Panc1 (cell line): ENCODE data around the gene FLII. TPM values are rescaled to one million over a fixed set of nuclear protein-coding genes. Genes with fewer than 3 reads are reported as not detected.

Experiments used
- ATAC-seq: fragments of 200-7000 bp; cut with Tn5 transposase; 2 replicates; pipeline ENCODE4 v1.9.1; 2020; ENCODE audit warnings: mild to moderate bottlenecking, moderate library complexity
- BruUV-seq: library from RNA; stranded (reverse); fragments of 400-500 nt; replicated peaks from 2 replicates; lab custom pipeline; 2021; lab: Mats Ljungman, UMichigan
- CTCF ChIA-PET: fragments of 300-600 bp; sonication (Branson Sonifier 250); formaldehyde crosslinking; loops from one replicate; lab custom pipeline; 2022; ENCODE audit warnings: antibody characterized with exemption; lab: Charles Lee
- POLR2A ChIA-PET: fragments of 300-600 bp; sonication (Branson Sonifier 250); formaldehyde crosslinking; loops from one replicate; lab custom pipeline; 2022; ENCODE audit warnings: antibody characterized with exemption; lab: Charles Lee
- DNase-seq: peaks from one replicate; pipeline ENCODE4 v3.0.0-alpha.2; 2010; ENCODE audit warnings: low read depth, low spot score
- H3K27ac ChIP-seq: 2 replicates; pipeline ENCODE4 v1.5.1; 2011; ENCODE audit warnings: mild to moderate bottlenecking, low read length, inconsistent platforms
- H3K27me3 ChIP-seq: fragments of 200-500 bp; sonication (Bioruptor generic); 2 replicates; pipeline ENCODE4 v1.6.0; 2014; ENCODE audit warnings: low read length, inconsistent platforms; ENCODE audit not compliant: control insufficient read depth, insufficient read depth
- H3K36me3 ChIP-seq: fragments of 200-500 bp; sonication (Bioruptor generic); 2 replicates; pipeline ENCODE4 v1.5.1; 2014; ENCODE audit warnings: inconsistent platforms, mild to moderate bottlenecking, low read length, moderate library complexity; ENCODE audit not compliant: control insufficient read depth, insufficient read depth
- H3K4me1 ChIP-seq: 2 replicates; pipeline ENCODE4 v1.5.1; 2011; ENCODE audit warnings: inconsistent platforms, mild to moderate bottlenecking, low read length, moderate library complexity; ENCODE audit not compliant: control insufficient read depth, insufficient read depth
- H3K4me3 ChIP-seq, 2 experiments: 2 replicates each; pipeline ENCODE4 v1.5.1; 2011 to 2012; ENCODE audit warnings: low read depth in 2 of 2, low read length in 2 of 2, mild to moderate bottlenecking in 2 of 2, inconsistent platforms in 1 of 2, moderate library complexity in 1 of 2
- H3K9me3 ChIP-seq: fragments of 200-500 bp; sonication (Bioruptor generic); 2 replicates; pipeline ENCODE4 v1.5.1; 2014; ENCODE audit warnings: low read depth, mild to moderate bottlenecking, inconsistent platforms, low read length, moderate library complexity; ENCODE audit not compliant: control insufficient read depth, insufficient read depth
- CTCF ChIP-seq: fragments of 450-650 bp; IDR thresholded peaks from 2 replicates; pipeline ENCODE4 v1.5.1; 2017; ENCODE audit warnings: mild to moderate bottlenecking
- POLR2AphosphoS5 ChIP-seq: IDR thresholded peaks from 2 replicates; pipeline ENCODE4 v1.6.1; 2012; ENCODE audit warnings: mild to moderate bottlenecking, low read depth, low read length, moderate library complexity
- REST ChIP-seq, 2 experiments: IDR thresholded peaks; 2 replicates each; pipeline ENCODE4 v1.6.1; 2011 to 2012; ENCODE audit warnings: low read depth in 2 of 2, control low read depth in 1 of 2, low read length in 1 of 2, mild to moderate bottlenecking in 1 of 2, moderate library complexity in 1 of 2; ENCODE audit not compliant: insufficient read depth in 1 of 2
- SIN3A ChIP-seq: IDR thresholded peaks from 2 replicates; pipeline ENCODE4 v1.6.1; 2012; ENCODE audit warnings: low read depth, mild to moderate bottlenecking, low read length, moderate library complexity, borderline replicate concordance; ENCODE audit not compliant: insufficient read depth
- TCF7L2 ChIP-seq: IDR thresholded peaks from 2 replicates; pipeline ENCODE4 v1.6.1; 2011; ENCODE audit warnings: mild to moderate bottlenecking, low read depth, low read length, inconsistent platforms
- in situ Hi-C: cut with HindIII; loops from 2 replicates; pipeline ENCODE4 v1.10.0; 2016; ENCODE audit warnings: low sequenced_read_pairs, low pct_unique_long_range_greater_than_20kb
- intact Hi-C: fragments of 100-400 bp; cut with micrococcal nuclease; formaldehyde crosslinking; loops from one replicate; pipeline ENCODE4 v1.10.0; 2022; ENCODE audit not compliant: unreplicated experiment
- total RNA-seq: library from RNA; stranded (reverse); gene quantifications from one replicate; pipeline ENCODE4 v1.2.1, GENCODE V29; 2021; ENCODE audit not compliant: unreplicated experiment

The FLII gene
- total RNA-seq, 1 experiment from 2014 or later, result 207 TPM

GRCh38 chr17:18278867-18279266 lies 20.3 kb upstream of the FLII start:
- no peak for ATAC-seq
- H3K4me1 ChIP-seq, result no peaks in the 10 kb centered on the region
- TF ChIP-seq REST (IDR thresholded peaks at IDR 0.05; ENCODE audit: insufficient read depth in 1 of 2, low read depth in 2 of 2, low read length in 1 of 2) (no peak), POLR2AphosphoS5 (no peak), CTCF (no peak), SIN3A (no peak), TCF7L2 (no peak)
- CTCF ChIA-PET, result no interaction called here
- no peak for DNase-seq
- H3K4me3 ChIP-seq, result no peak overlapping the region
- in situ Hi-C loops (no loop called here), intact Hi-C loops (no loop called here)
- H3K9me3 ChIP-seq, result no peaks in the 10 kb centered on the region
- peaks cover 4% of the 10 kb centered on the region for H3K36me3 ChIP-seq
- no peak overlapping the region for H3K27ac ChIP-seq
- no TSS peak for BruUV-seq
- POLR2A ChIA-PET, result no interaction called here
- H3K27me3 ChIP-seq, result no peaks in the 10 kb centered on the region

GRCh38 chr17:18277076-18277475 lies 18.5 kb upstream of the FLII start:
- DNase-seq, result no peak
- Histone ChIP-seq H3K36me3 (peaks cover 4% of the 10 kb centered on the region), H3K27ac (no peak overlapping the region), H3K4me3 (no peak overlapping the region), H3K4me1 (no peaks in the 10 kb centered on the region), H3K9me3 (no peaks in the 10 kb centered on the region), H3K27me3 (no peaks in the 10 kb centered on the region)
- ChIA-PET CTCF (no interaction called here), POLR2A (no interaction called here)
- no peak for TF ChIP-seq CTCF
- no peak for TF ChIP-seq TCF7L2
- no peak for TF ChIP-seq SIN3A
- no peak for TF ChIP-seq POLR2AphosphoS5
- TF ChIP-seq REST (IDR thresholded peaks at IDR 0.05; ENCODE audit: insufficient read depth in 1 of 2, low read depth in 2 of 2, low read length in 1 of 2), result no peak
- intact Hi-C loops, result no loop called here
- BruUV-seq, result no TSS peak
- no peak for ATAC-seq
- in situ Hi-C loops, result no loop called here
